DOHH2 (cell line): ENCODE results near the gene CASR.

Source experiments
- H3F3A ChIP-seq: fragments of 200-600 bp; sonication (generic), shearing (Covaris generic); 2 replicates; pipeline ENCODE4 v1.6.0; 2016; ENCODE audit warnings: antibody characterized with exemption, mild to moderate bottlenecking; ENCODE audit not compliant: control insufficient read depth, insufficient read depth
- H3K27ac ChIP-seq: fragments of 200-600 bp; sonication (generic); 2 replicates; pipeline ENCODE4 v1.5.1; 2014; ENCODE audit warnings: low read depth, mild to moderate bottlenecking, low read length, moderate library complexity
- H3K27me3 ChIP-seq: fragments of 200-600 bp; sonication (generic); 2 replicates; pipeline ENCODE4 v1.6.1; 2014; ENCODE audit warnings: mild to moderate bottlenecking, low read length, mixed read lengths; ENCODE audit not compliant: control insufficient read depth
- H3K36me3 ChIP-seq: fragments of 200-600 bp; sonication (generic); 2 replicates; pipeline ENCODE4 v1.6.1; 2014; ENCODE audit warnings: mild to moderate bottlenecking, low read length, moderate library complexity, mixed read lengths; ENCODE audit not compliant: control insufficient read depth
- H3K4me1 ChIP-seq: fragments of 200-600 bp; sonication (generic); 2 replicates; pipeline ENCODE4 v1.6.1; 2014; ENCODE audit warnings: mild to moderate bottlenecking, low read length, mixed read lengths; ENCODE audit not compliant: control insufficient read depth
- H3K4me2 ChIP-seq: fragments of 200-600 bp; sonication (generic); 2 replicates; pipeline ENCODE4 v1.6.0; 2014; ENCODE audit warnings: mild to moderate bottlenecking, low read length, moderate library complexity
- H3K4me3 ChIP-seq: fragments of 200-600 bp; sonication (generic); 2 replicates; pipeline ENCODE4 v1.5.1; 2014; ENCODE audit warnings: mild to moderate bottlenecking, low read length, mixed read lengths
- H3K79me2 ChIP-seq: fragments of 200-600 bp; sonication (generic); 2 replicates; pipeline ENCODE4 v1.6.1; 2014; ENCODE audit warnings: mild to moderate bottlenecking, low read length, mixed read lengths; ENCODE audit not compliant: control insufficient read depth
- H3K9me2 ChIP-seq: fragments of 200-600 bp; sonication (generic); replicated peaks from 2 replicates; pipeline ENCODE4 v1.6.1; 2014; ENCODE audit warnings: mild to moderate bottlenecking, low read length, mixed read lengths; ENCODE audit not compliant: control insufficient read depth
- H3K9me3 ChIP-seq: fragments of 200-600 bp; sonication (generic); 2 replicates; pipeline ENCODE4 v1.6.1; 2014; ENCODE audit warnings: antibody characterized with exemption, low read length, mixed read lengths; ENCODE audit not compliant: control insufficient read depth, insufficient read depth
- H4K20me1 ChIP-seq: fragments of 200-600 bp; sonication (generic); 2 replicates; pipeline ENCODE4 v1.6.0; 2014; ENCODE audit warnings: low read depth, mild to moderate bottlenecking, antibody characterized with exemption, low read length, moderate library complexity; ENCODE audit not compliant: control insufficient read depth, insufficient read depth
- EZH2phosphoT487 ChIP-seq: fragments of 200-600 bp; sonication (generic); IDR thresholded peaks from 2 replicates; pipeline ENCODE4 v1.6.1; 2017; ENCODE audit warnings: borderline replicate concordance, mild to moderate bottlenecking, antibody characterized with exemption, low read length, moderate library complexity, mixed read lengths
- TF ChIP-seq, protein P1 (sequence below): fragments of 200-600 bp; sonication (generic); IDR thresholded peaks from one replicate; pipeline ENCODE4 v1.5.1; 2014; ENCODE audit warnings: antibody characterized with exemption, mild to moderate bottlenecking, low read depth, low read length; ENCODE audit not compliant: poor library complexity, severe bottlenecking

CASR gene

DNA sequence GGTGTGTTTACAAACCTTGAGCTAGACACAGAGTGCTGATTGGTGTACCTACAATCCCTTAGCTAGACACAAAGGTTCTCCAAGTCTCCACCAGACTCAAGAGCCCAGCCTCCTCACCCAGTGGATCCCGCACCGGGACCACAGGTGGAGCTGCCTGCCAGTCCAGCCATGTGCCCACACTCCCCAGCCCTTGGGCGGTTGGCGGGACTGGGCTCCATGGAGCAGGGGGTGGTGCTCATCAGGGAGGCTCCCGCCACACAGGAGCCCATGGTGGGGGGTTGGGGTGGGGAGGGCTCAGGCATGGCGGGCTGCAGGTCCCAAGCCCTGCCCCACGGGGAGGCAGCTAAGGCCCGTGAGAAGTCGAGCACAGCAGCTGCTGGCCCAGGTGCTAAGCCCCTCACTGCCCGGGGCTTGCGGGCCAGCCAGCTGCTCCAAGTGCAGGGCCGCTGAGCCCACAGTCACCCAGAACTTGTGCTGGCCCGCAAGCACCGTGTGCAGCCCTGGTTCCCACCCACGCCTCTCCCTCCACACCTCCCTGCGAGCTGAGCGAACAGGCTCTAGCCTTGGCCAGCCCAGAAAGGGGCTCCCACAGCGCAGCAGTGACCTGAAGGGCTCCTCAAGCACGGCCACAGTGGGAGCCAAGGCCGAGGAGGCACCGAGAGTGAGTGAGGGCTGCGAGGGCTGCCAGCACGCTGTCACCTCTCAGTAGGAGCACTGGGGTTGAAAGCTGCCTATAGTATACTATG is 43.7 kb downstream of the CASR start:
- H4K20me1 ChIP-seq, result no peaks in the 10 kb centered on the region
- no peaks in the 10 kb centered on the region for H3K36me3 ChIP-seq
- H3F3A ChIP-seq, result no peaks in the 10 kb centered on the region
- no peak overlapping the region for H3K27ac ChIP-seq
- no peaks in the 10 kb centered on the region for H3K79me2 ChIP-seq
- H3K9me2 ChIP-seq, result no peaks in the 10 kb centered on the region
- no peaks in the 10 kb centered on the region for H3K4me1 ChIP-seq
- no peaks in the 10 kb centered on the region for H3K27me3 ChIP-seq
- TF ChIP-seq EZH2phosphoT487, result no peak
- TF ChIP-seq, protein P1, sequence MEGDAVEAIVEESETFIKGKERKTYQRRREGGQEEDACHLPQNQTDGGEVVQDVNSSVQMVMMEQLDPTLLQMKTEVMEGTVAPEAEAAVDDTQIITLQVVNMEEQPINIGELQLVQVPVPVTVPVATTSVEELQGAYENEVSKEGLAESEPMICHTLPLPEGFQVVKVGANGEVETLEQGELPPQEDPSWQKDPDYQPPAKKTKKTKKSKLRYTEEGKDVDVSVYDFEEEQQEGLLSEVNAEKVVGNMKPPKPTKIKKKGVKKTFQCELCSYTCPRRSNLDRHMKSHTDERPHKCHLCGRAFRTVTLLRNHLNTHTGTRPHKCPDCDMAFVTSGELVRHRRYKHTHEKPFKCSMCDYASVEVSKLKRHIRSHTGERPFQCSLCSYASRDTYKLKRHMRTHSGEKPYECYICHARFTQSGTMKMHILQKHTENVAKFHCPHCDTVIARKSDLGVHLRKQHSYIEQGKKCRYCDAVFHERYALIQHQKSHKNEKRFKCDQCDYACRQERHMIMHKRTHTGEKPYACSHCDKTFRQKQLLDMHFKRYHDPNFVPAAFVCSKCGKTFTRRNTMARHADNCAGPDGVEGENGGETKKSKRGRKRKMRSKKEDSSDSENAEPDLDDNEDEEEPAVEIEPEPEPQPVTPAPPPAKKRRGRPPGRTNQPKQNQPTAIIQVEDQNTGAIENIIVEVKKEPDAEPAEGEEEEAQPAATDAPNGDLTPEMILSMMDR, result no peak
- no peaks in the 10 kb centered on the region for H3K9me3 ChIP-seq
- H3K4me2 ChIP-seq, result no peak overlapping the region
- H3K4me3 ChIP-seq, result no peak overlapping the region

DNA sequence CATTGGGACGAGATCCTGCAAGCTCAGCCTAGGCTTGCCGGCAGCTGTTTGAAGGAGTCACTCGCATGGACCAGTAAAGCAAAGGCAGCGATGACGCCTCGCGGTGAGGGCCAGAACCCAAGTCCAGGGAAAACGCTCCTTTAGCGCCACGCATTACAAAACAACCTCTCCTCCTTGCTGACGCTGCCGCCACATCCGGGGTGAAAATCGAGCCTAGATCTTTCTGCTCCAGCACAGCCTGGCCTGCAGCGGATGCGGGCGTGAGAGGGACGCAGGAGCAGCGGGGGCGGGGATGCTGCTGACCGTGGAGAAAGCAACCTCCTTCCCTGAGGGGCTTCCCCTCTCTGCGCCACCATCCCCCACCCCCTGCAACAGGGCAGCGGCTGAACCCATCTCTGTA is 46.7 kb downstream of the CASR start:
- H3K27me3 ChIP-seq, result peaks cover 25% of the 10 kb centered on the region

DNA sequence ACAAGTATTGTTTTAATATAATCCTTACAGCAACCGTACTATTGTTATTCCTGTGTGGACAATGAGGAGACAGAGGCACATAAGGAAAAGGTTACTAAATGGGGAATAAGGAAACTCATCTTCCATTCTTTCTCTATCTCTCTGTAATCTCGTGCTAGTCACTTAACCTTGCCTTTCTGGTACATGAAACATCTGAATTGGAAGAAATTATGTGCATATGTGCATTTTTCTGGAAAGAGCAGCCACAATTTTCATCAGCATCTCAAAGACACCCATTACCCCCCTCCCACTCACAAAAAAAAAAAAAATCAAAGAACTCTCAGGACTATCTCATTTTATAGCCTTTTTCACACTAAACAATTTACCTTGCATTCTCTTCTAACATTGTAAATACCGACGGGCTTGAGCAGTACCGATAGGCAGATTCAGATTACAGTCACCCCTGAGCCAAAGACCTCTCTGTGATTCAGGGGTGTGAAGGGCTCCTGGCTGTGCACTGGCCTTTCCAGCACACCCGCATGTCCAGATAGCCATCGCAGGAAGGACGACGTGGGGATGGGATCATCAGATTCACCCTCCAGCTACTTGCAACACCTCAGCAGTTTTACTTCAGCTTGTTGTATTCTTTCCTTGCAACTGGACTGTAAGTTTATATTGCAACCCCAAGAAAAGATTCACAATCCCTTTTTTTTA is 48.1 kb downstream of the CASR start:
- H3K4me1 ChIP-seq, result no peaks in the 10 kb centered on the region
- H4K20me1 ChIP-seq, result no peaks in the 10 kb centered on the region
- no peaks in the 10 kb centered on the region for H3K9me2 ChIP-seq
- TF ChIP-seq EZH2phosphoT487, result no peak
- TF ChIP-seq, protein P1, result no peak
- no peaks in the 10 kb centered on the region for H3K36me3 ChIP-seq
- no peaks in the 10 kb centered on the region for H3K9me3 ChIP-seq
- H3F3A ChIP-seq, result no peaks in the 10 kb centered on the region
- H3K4me2 ChIP-seq, result no peak overlapping the region
- H3K27ac ChIP-seq, result no peak overlapping the region
- no peaks in the 10 kb centered on the region for H3K79me2 ChIP-seq
- H3K27me3 ChIP-seq, result peaks cover 36% of the 10 kb centered on the region
- no peak overlapping the region for H3K4me3 ChIP-seq

More for the DNA sequence above, 46.7 kb downstream of the CASR start:
- no peak overlapping the region for H3K4me2 ChIP-seq
- H3K4me1 ChIP-seq, result no peaks in the 10 kb centered on the region
- H3K79me2 ChIP-seq, result no peaks in the 10 kb centered on the region
- no peaks in the 10 kb centered on the region for H3F3A ChIP-seq
- no peaks in the 10 kb centered on the region for H3K9me3 ChIP-seq
- no peak overlapping the region for H3K27ac ChIP-seq
- no peak overlapping the region for H3K4me3 ChIP-seq
- H3K36me3 ChIP-seq, result no peaks in the 10 kb centered on the region
- no peak for TF ChIP-seq EZH2phosphoT487
- TF ChIP-seq, protein P1, result no peak
- H3K9me2 ChIP-seq, result no peaks in the 10 kb centered on the region
- H4K20me1 ChIP-seq, result no peaks in the 10 kb centered on the region
